K562 (cell line): ENCODE results near the gene ZNF549. TPM values are rescaled to one million over a fixed set of nuclear protein-coding genes. Genes with fewer than 3 reads are reported as not detected.

ENCODE experiments used
- E2F3 ChIP-seq: fragments of 250-450 bp; sonication (Bioruptor Pico); IDR thresholded peaks from 2 replicates; pipeline ENCODE4 v1.4.0; 2020; ENCODE audit warnings: mild to moderate bottlenecking
- FOXJ3 ChIP-seq: sonication (generic); formaldehyde crosslinking; IDR thresholded peaks from 2 replicates; pipeline ENCODE4 v1.4.0; 2020; ENCODE audit warnings: mild to moderate bottlenecking, missing genetic modification reagents
- FOXM1 ChIP-seq, 2 experiments: fragments of 450-650 bp in 1 of 2; sonication (generic) in 1 of 2; formaldehyde crosslinking in 1 of 2; IDR thresholded peaks; 2 replicates each; pipeline versions ENCODE4 v1.6.1 to v1.9.0; 2017 to 2022; ENCODE audit warnings: low read depth in 2 of 2, mild to moderate bottlenecking in 2 of 2, missing genetic modification reagents in 1 of 2, moderate library complexity in 1 of 2
- FUS ChIP-seq: fragments of 200-400 bp; formaldehyde crosslinking; optimal IDR thresholded peaks from 2 replicates; pipeline ENCODE3; 2017; ENCODE audit warnings: low read depth, low read length
- GTF2A2 ChIP-seq: IDR thresholded peaks from 2 replicates; pipeline ENCODE4 v1.6.1; 2016; ENCODE audit warnings: mild to moderate bottlenecking, missing genetic modification characterization, missing compliant biosample characterization
- MYC ChIP-seq, 2 experiments: fragments of 250-450 bp in 1 of 2; sonication (Bioruptor Pico) in 1 of 2; IDR thresholded peaks; 2 replicates each; pipeline versions ENCODE4 v1.5.1 to v1.6.1; 2012 to 2021; ENCODE audit warnings: low read depth in 2 of 2, borderline replicate concordance in 1 of 2, improper control_type of control experiment in 1 of 2, low read length in 1 of 2, mild to moderate bottlenecking in 1 of 2, moderate library complexity in 1 of 2
- RHOXF2B ChIP-seq: fragments of 250-450 bp; sonication (Bioruptor Pico); conservative IDR thresholded peaks from 2 replicates; pipeline ENCODE4 v1.5.1; 2021
- ZFP36 ChIP-seq: fragments of 150-350 bp; IDR thresholded peaks from 2 replicates; pipeline ENCODE4 v1.6.1; 2018; ENCODE audit warnings: low read length, low read depth; ENCODE audit not compliant: partially characterized antibody
- ZNF507 ChIP-seq: conservative IDR thresholded peaks from 2 replicates; pipeline ENCODE4 v1.6.1; 2017; ENCODE audit warnings: missing genetic modification characterization, missing compliant biosample characterization
- ZNF707 ChIP-seq: fragments of 250-450 bp; sonication (Bioruptor Pico); conservative IDR thresholded peaks from 2 replicates; pipeline ENCODE4 v1.8.0; 2022; ENCODE audit warnings: inconsistent platforms, mild to moderate bottlenecking, moderate library complexity
- polyA plus RNA-seq, 8 experiments: library from polyadenylated mRNA; depleted of rRNA in 4 of 8; stranded (reverse) in 5 of 8; unstranded in 3 of 8; fragments of >200 nt; fragmentation: Nextera tagmentation in 2 of 8; fragmentation: Illumina TruSeq in 1 of 8; extraction: Ambion mirVana in 2 of 8; extraction: Trizol in 1 of 8; gene quantifications; 2 replicates each; pipeline versions ENCODE4 v1.2.1 to v1.2.3, GENCODE V29; 2011 to 2014; ENCODE audit warnings: inconsistent platforms in 1 of 8, missing spikeins in 1 of 8
- total RNA-seq, 7 experiments: library from RNA; depleted of rRNA in 6 of 7; stranded (reverse); fragments of >200 nt in 6 of 7; fragmentation: Illumina TruSeq in 2 of 7; extraction: Trizol in 2 of 7; gene quantifications; 2 replicates each; pipeline versions ENCODE4 v1.2.1 to v1.2.3, GENCODE V29; 2011 to 2021; ENCODE audit warnings: low replicate concordance in 1 of 7
- TF ChIP-seq, protein P1 (sequence below): sonication (generic); formaldehyde crosslinking; IDR thresholded peaks from 2 replicates; pipeline ENCODE4 v1.8.1; 2023; ENCODE audit warnings: missing genetic modification reagents, mild to moderate bottlenecking, borderline replicate concordance
- TF ChIP-seq, protein P2 (sequence below): fragments of 250-450 bp; sonication (Bioruptor Pico); IDR thresholded peaks from 2 replicates; pipeline ENCODE4 v1.8.0; 2021; ENCODE audit warnings: borderline replicate concordance, mild to moderate bottlenecking, moderate library complexity; ENCODE audit not compliant: poor library complexity, severe bottlenecking
- TF ChIP-seq, protein P3 (sequence below): fragments of 250-450 bp; sonication (Bioruptor Pico); IDR thresholded peaks from 2 replicates; pipeline ENCODE4 v1.4.0; 2020; ENCODE audit warnings: mild to moderate bottlenecking
- TF ChIP-seq, protein P4 (sequence below), 2 experiments: fragments of 200-800 bp in 1 of 2; sonication (Bioruptor generic) in 1 of 2; sonication (generic) in 1 of 2; formaldehyde crosslinking in 1 of 2; IDR thresholded peaks in 1 of 2; conservative IDR thresholded peaks in 1 of 2; 2 replicates each; pipeline versions ENCODE4 v1.5.0 to v1.6.1; 2016 to 2020; ENCODE audit warnings: missing compliant biosample characterization in 1 of 2, missing genetic modification characterization in 1 of 2, missing genetic modification reagents in 1 of 2

Gene ZNF549
- total and polyA plus RNA-seq, 9 of the 15 experiments (the other 6 are each of a cell fraction or from before 2014, with no cell fraction given), result 0.03 to 0.68 (median 0.25) TPM

DNA sequence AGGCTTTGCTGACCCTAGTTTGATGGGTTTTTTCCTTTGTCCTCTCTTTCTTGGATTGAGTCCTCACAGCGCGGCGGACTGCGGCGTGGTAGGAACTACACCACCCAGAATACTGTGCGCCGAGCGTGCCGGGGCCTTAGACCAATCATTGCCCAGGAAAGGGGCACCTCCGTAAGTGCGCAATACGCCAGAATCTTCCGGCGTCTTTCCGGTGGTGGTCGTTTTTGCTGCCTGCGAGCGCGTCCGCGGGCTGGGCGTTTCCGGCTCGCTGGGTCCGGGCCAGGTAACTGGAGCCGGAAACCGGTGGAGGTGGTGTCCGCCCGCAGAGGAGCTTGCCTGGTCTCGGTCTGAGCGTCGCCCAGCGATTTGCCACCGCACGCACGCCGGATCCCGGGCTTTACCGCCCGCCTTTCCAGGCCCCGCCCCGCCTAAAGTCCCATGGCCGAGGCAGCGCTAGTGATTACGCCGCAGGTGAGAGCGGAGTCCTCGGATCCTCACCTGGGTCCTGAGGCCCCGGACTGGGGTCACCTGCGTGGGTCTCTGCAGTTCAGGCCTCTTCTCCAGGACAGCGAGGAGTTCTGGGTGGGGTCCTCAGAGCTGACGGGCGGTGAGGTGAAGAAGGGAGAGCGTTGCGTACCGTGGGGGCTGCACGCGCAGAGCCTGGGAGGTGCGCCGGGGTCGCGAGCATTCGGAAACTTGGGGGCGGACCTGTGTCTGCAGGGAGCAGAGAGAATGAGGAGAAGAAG is at the start of gene ZNF549 (continued):
- TF ChIP-seq, protein P1, sequence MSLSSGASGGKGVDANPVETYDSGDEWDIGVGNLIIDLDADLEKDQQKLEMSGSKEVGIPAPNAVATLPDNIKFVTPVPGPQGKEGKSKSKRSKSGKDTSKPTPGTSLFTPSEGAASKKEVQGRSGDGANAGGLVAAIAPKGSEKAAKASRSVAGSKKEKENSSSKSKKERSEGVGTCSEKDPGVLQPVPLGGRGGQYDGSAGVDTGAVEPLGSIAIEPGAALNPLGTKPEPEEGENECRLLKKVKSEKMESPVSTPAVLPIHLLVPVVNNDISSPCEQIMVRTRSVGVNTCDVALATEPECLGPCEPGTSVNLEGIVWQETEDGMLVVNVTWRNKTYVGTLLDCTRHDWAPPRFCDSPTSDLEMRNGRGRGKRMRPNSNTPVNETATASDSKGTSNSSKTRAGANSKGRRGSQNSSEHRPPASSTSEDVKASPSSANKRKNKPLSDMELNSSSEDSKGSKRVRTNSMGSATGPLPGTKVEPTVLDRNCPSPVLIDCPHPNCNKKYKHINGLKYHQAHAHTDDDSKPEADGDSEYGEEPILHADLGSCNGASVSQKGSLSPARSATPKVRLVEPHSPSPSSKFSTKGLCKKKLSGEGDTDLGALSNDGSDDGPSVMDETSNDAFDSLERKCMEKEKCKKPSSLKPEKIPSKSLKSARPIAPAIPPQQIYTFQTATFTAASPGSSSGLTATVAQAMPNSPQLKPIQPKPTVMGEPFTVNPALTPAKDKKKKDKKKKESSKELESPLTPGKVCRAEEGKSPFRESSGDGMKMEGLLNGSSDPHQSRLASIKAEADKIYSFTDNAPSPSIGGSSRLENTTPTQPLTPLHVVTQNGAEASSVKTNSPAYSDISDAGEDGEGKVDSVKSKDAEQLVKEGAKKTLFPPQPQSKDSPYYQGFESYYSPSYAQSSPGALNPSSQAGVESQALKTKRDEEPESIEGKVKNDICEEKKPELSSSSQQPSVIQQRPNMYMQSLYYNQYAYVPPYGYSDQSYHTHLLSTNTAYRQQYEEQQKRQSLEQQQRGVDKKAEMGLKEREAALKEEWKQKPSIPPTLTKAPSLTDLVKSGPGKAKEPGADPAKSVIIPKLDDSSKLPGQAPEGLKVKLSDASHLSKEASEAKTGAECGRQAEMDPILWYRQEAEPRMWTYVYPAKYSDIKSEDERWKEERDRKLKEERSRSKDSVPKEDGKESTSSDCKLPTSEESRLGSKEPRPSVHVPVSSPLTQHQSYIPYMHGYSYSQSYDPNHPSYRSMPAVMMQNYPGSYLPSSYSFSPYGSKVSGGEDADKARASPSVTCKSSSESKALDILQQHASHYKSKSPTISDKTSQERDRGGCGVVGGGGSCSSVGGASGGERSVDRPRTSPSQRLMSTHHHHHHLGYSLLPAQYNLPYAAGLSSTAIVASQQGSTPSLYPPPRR (CRISPR knock-in tag), result no peak
- TF ChIP-seq MYC (IDR thresholded peaks at IDR 0.05; ENCODE audit: low read depth, low read length), result no peak
- no peak for TF ChIP-seq MYC (CRISPR knock-in tag; IDR thresholded peaks at IDR 0.05; ENCODE audit: borderline replicate concordance, low read depth)
- TF ChIP-seq ZFP36, result no peak
- TF ChIP-seq ZNF707 (CRISPR knock-in tag), result no peak
- no peak for TF ChIP-seq RHOXF2B (CRISPR knock-in tag)
- TF ChIP-seq, protein P2, sequence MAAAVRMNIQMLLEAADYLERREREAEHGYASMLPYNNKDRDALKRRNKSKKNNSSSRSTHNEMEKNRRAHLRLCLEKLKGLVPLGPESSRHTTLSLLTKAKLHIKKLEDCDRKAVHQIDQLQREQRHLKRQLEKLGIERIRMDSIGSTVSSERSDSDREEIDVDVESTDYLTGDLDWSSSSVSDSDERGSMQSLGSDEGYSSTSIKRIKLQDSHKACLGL (CRISPR knock-in tag), result no peak
- TF ChIP-seq E2F3 (CRISPR knock-in tag), result no peak
- TF ChIP-seq, protein P3, sequence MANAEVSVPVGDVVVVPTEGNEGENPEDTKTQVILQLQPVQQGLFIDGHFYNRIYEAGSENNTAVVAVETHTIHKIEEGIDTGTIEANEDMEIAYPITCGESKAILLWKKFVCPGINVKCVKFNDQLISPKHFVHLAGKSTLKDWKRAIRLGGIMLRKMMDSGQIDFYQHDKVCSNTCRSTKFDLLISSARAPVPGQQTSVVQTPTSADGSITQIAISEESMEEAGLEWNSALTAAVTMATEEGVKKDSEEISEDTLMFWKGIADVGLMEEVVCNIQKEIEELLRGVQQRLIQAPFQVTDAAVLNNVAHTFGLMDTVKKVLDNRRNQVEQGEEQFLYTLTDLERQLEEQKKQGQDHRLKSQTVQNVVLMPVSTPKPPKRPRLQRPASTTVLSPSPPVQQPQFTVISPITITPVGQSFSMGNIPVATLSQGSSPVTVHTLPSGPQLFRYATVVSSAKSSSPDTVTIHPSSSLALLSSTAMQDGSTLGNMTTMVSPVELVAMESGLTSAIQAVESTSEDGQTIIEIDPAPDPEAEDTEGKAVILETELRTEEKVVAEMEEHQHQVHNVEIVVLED (CRISPR knock-in tag), result peak; percentile 63
- TF ChIP-seq FOXJ3 (CRISPR knock-in tag), result no peak
- TF ChIP-seq, protein P4, sequence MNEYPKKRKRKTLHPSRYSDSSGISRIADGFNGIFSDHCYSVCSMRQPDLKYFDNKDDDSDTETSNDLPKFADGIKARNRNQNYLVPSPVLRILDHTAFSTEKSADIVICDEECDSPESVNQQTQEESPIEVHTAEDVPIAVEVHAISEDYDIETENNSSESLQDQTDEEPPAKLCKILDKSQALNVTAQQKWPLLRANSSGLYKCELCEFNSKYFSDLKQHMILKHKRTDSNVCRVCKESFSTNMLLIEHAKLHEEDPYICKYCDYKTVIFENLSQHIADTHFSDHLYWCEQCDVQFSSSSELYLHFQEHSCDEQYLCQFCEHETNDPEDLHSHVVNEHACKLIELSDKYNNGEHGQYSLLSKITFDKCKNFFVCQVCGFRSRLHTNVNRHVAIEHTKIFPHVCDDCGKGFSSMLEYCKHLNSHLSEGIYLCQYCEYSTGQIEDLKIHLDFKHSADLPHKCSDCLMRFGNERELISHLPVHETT (CRISPR knock-in tag; conservative IDR thresholded peaks at IDR 0.05 in 1 of 2, IDR thresholded peaks at IDR 0.05 in 1 of 2), result no peak
- TF ChIP-seq GTF2A2 (tag), result no peak
- TF ChIP-seq FOXM1 (IDR thresholded peaks at IDR 0.05; ENCODE audit: low read depth), result no peak
- no peak for TF ChIP-seq FOXM1 (CRISPR knock-in tag; IDR thresholded peaks at IDR 0.05; ENCODE audit: low read depth)
- TF ChIP-seq ZNF507 (tag), result no peak
- TF ChIP-seq FUS, result no peak
